B cell (primary cell): ENCODE measurements around the gene CACNA2D2.

ENCODE experiments used
- CTCF ChIP-seq: fragments of 200-600 bp; IDR thresholded peaks from one replicate; pipeline ENCODE4 v1.8.0; 2022; ENCODE audit warnings: antibody characterized with exemption, mild to moderate bottlenecking
- EZH2 ChIP-seq: IDR thresholded peaks from 2 replicates; pipeline ENCODE4 v1.6.1; 2012; ENCODE audit warnings: borderline replicate concordance, low read depth, mild to moderate bottlenecking, moderate library complexity, low read length; ENCODE audit not compliant: insufficient read depth, poor library complexity, severe bottlenecking

- no peak for TF ChIP-seq EZH2
- TF ChIP-seq CTCF = no peak
These were observed 45.4 kb downstream of the CACNA2D2 start for GRCh38 chr3:50457988-50458387.
